NCI-H748 treated with DMSO at 0.1 percent for 48 hours (cell line): Measurements from ENCODE around the gene PTCRA.
"Not testable (repeated sequence)": the region's sequence is repeated elsewhere in the genome, so short reads cannot be mapped to it uniquely, and the experiment has no call there.

Experiments used
- DNase-seq: peaks from one replicate; lab custom pipeline; 2025; lab: John Stamatoyannopoulos, UW

The PTCRA gene

GRCh38 chr6:42941356-42941755, 25.5 kb downstream of the PTCRA start:
- not testable (repeated sequence) for DNase-seq

- DNase-seq = no peak
Observed at GRCh38 chr6:42942444-42942843, 26.6 kb downstream of the PTCRA start.

DNA sequence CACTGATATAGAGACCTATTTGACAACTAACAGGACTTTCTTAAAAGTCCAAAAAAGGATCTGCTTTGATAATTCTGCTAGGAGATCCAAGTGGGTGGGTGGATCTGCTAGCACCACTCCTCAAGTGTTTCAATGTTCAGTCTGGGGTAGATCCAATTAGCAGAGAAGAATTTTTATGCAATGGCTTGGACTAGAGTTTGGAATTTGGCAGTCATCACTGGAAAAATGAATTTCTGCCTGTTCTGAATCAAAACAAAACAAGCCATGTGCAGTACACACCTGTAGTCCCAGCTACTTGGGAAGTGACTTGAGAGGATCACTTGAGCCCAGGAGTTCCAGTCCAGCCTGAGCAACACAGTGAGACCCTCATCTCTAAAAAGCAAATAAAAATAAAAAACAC, 32.1 kb downstream of the PTCRA start:
- DNase-seq = no peak

GRCh38 chr6:42952389-42952788, 36.5 kb downstream of the PTCRA start:
- DNase-seq = no peak

DNA sequence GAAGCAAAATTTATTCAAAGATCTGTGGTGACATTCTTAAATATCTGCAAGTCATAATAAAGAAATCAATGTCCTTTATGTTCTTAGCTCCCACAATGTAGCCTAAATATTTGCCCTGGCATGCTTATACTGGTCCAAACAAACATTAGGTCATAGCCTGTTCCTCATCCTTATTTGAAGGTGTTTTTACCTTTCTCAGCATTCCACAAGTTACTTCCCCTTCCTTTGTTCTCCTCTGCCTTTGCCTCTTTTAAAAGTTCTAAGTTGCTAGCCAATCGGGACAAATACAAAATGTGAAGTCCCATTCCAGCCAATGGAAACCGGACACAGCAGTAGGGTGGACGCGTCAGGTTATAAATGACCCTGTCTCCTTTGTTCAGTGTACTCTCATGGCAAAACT, 38.6 kb downstream of the PTCRA start:
- DNase-seq = not testable (repeated sequence)

- DNase-seq = no peak
Observed at GRCh38 chr6:42958125-42958524, 42.3 kb downstream of the PTCRA start.

- no peak for DNase-seq
Observed at GRCh38 chr6:42959917-42960242, 44.0 kb downstream of the PTCRA start.

GRCh38 chr6:42960243-42961019, 44.6 kb downstream of the PTCRA start, which contains the start of gene GNMT:
GNMT (plus strand) TSS chr6:42960754; CDS start chr6:42960768, 14 bp downstream.
- DNase-seq = peak; percentile 57

- no peak for DNase-seq
Observed at GRCh38 chr6:42961020-42961470, 45.2 kb downstream of the PTCRA start.

GRCh38 chr6:42962096-42962495, 46.2 kb downstream of the PTCRA start:
- no peak for DNase-seq

- no peak for DNase-seq
Observed at GRCh38 chr6:42962502-42963178, 46.8 kb downstream of the PTCRA start.

DNA sequence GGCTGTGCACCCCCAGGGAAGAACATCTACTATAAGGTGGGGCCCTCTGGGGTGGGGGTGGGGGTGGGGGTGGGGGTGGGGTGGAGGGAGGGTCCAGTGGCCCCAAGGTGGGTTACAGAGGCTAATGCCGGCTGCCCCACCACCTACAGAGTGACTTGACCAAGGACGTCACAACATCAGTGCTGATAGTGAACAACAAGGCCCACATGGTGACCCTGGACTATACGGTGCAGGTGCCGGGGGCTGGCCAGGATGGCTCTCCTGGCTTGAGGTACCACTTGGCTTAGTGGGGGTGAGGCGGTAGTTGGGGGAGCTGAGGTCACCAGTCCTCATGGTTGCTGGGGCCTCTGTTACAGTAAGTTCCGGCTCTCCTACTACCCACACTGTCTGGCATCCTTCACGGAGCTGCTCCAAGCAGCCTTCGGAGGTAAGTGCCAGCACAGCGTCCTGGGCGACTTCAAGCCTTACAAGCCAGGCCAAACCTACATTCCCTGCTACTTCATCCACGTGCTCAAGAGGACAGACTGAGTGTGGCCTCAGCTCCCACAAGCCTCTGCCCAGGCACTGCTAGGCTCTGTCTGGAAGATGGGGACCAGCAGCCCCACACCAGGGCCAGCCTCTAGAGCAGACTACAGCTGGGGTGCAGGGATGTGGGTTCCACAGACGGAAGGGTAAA, 47.5 kb downstream of the PTCRA start:
- DNase-seq = no peak

GRCh38 chr6:42963855-42964605, 48.2 kb downstream of the PTCRA start:
- DNase-seq = no peak

GRCh38 chr6:42966571-42966970, 50.7 kb downstream of the PTCRA start:
- DNase-seq = no peak

DNA sequence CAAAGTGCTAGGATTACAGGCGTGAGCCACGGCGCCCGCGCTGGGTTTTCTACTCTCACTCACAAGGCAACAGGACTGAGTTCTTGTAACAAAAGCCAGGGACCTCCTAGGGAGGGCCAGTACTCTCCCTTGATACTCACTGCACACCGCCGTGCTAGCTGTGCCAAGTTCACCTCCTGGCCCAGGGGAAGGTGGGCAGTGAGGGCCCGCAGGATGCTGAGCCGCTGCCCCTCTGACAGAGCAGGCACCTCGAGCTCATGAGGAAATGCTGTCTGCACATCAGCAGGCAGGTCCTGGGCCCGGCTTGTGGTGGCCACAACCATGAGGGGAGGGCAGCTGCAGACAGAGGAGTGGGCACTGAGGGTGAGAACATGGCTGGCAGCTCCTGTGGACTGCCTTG, 51.4 kb downstream of the PTCRA start:
- DNase-seq = no peak

- no peak for DNase-seq
Observed at GRCh38 chr6:42968126-42968701, 52.4 kb downstream of the PTCRA start.

- no peak for DNase-seq
Observed at GRCh38 chr6:42968783-42969182, 52.9 kb downstream of the PTCRA start.

- DNase-seq = no peak
Observed at GRCh38 chr6:42969431-42969830, 53.6 kb downstream of the PTCRA start.

GRCh38 chr6:42969934-42970333, 54.1 kb downstream of the PTCRA start:
- DNase-seq = no peak

GRCh38 chr6:42970871-42971612, 55.2 kb downstream of the PTCRA start:
- no peak for DNase-seq

- DNase-seq = no peak
Observed at GRCh38 chr6:42971746-42972327, 56.0 kb downstream of the PTCRA start.
